HG03045 (cell line): ENCODE measurements around the gene CCDC71L.

Experiments
- ATAC-seq: cut with Tn5 transposase; IDR thresholded peaks from one replicate; pipeline ENCODE4 v1.9.1; 2021; ENCODE audit warnings: mild to moderate bottlenecking, moderate library complexity; ENCODE audit not compliant: unreplicated experiment

CCDC71L gene

GRCh38 chr7:106626376-106627164 lies 34.4 kb downstream of the CCDC71L start:
- ATAC-seq = no peak

- no peak for ATAC-seq
Measured at GRCh38 chr7:106625678-106626301, 35.2 kb downstream of the CCDC71L start.

GRCh38 chr7:106623853-106624252 lies 37.1 kb downstream of the CCDC71L start:
- ATAC-seq = no peak

- ATAC-seq = no peak
Measured at GRCh38 chr7:106623315-106623660, 37.7 kb downstream of the CCDC71L start.

GRCh38 chr7:106622654-106623314 lies 38.2 kb downstream of the CCDC71L start:
- ATAC-seq = no peak

GRCh38 chr7:106621393-106622132 lies 39.4 kb downstream of the CCDC71L start:
- no peak for ATAC-seq

- ATAC-seq = no peak
Measured at GRCh38 chr7:106620676-106621075, 40.3 kb downstream of the CCDC71L start.

GRCh38 chr7:106620034-106620433 lies 40.9 kb downstream of the CCDC71L start:
- ATAC-seq = no peak

- ATAC-seq = no peak
Measured at GRCh38 chr7:106619213-106619612, 41.7 kb downstream of the CCDC71L start.

- ATAC-seq = no peak
Measured at GRCh38 chr7:106618480-106618879, 42.5 kb downstream of the CCDC71L start.

GRCh38 chr7:106617860-106618259 lies 43.1 kb downstream of the CCDC71L start:
- ATAC-seq = no peak

GRCh38 chr7:106616708-106617051 lies 44.3 kb downstream of the CCDC71L start:
- ATAC-seq = no peak

- no peak for ATAC-seq
Measured at GRCh38 chr7:106615808-106616707, 44.9 kb downstream of the CCDC71L start.

GRCh38 chr7:106614751-106615150 lies 46.2 kb downstream of the CCDC71L start:
- ATAC-seq = no peak

GRCh38 chr7:106613848-106614560 lies 47.0 kb downstream of the CCDC71L start:
- ATAC-seq = no peak

- ATAC-seq = no peak
Measured at GRCh38 chr7:106613279-106613678, 47.7 kb downstream of the CCDC71L start.

- no peak for ATAC-seq
Measured at GRCh38 chr7:106612432-106612831, 48.5 kb downstream of the CCDC71L start.

- no peak for ATAC-seq
Measured at GRCh38 chr7:106611911-106612310, 49.0 kb downstream of the CCDC71L start.

- no peak for ATAC-seq
Measured at GRCh38 chr7:106610996-106611886, 49.7 kb downstream of the CCDC71L start.
